Inflammatory macrophage treated with lipopolysaccharide for 4 hours (primary cell): Measurements from ENCODE around the gene RNF144A.

Experiments used
- DNase-seq: peaks from one replicate; pipeline ENCODE4 v3.0.0-alpha.2; 2020

The RNF144A gene

GRCh38 chr2:7027411-7027810 is 110.2 kb downstream of the RNF144A start:
- no peak for DNase-seq

- DNase-seq: no peak
Observed at GRCh38 chr2:7027956-7028655, 110.9 kb downstream of the RNF144A start.

- peak; percentile 6 for DNase-seq
Observed at GRCh38 chr2:7028846-7029245, 111.6 kb downstream of the RNF144A start.

- DNase-seq: no peak
Observed at GRCh38 chr2:7029291-7030059, 112.3 kb downstream of the RNF144A start.

GRCh38 chr2:7030810-7031209 is 113.6 kb downstream of the RNF144A start:
- no peak for DNase-seq

GRCh38 chr2:7031547-7032245 is 114.5 kb downstream of the RNF144A start:
- peak; percentile 25 for DNase-seq

- no peak for DNase-seq
Observed at GRCh38 chr2:7032371-7032770, 115.2 kb downstream of the RNF144A start.

GRCh38 chr2:7033136-7033960 is 116.1 kb downstream of the RNF144A start:
- DNase-seq: no peak

GRCh38 chr2:7034303-7034702 is 117.1 kb downstream of the RNF144A start:
- DNase-seq: no peak

- no peak for DNase-seq
Observed at GRCh38 chr2:7035884-7036283, 118.7 kb downstream of the RNF144A start.

- peak; percentile 66 for DNase-seq
Observed at GRCh38 chr2:7037340-7038333, 120.4 kb downstream of the RNF144A start.

GRCh38 chr2:7040547-7040946 is 123.3 kb downstream of the RNF144A start:
- DNase-seq: no peak

GRCh38 chr2:7041421-7041820 is 124.2 kb downstream of the RNF144A start:
- no peak for DNase-seq

GRCh38 chr2:7043690-7044089 is 126.5 kb downstream of the RNF144A start:
- no peak for DNase-seq

GRCh38 chr2:7044253-7045250 is 127.3 kb downstream of the RNF144A start:
- DNase-seq: peak; percentile 56

- DNase-seq: no peak
Observed at GRCh38 chr2:7045601-7046590, 128.7 kb downstream of the RNF144A start.

GRCh38 chr2:7047661-7048060 is 130.4 kb downstream of the RNF144A start:
- no peak for DNase-seq

- no peak for DNase-seq
Observed at GRCh38 chr2:7048762-7049294, 131.6 kb downstream of the RNF144A start.

- no peak for DNase-seq
Observed at GRCh38 chr2:7052404-7052803, 135.2 kb downstream of the RNF144A start.
